Bronchial epithelial cell (primary cell): ENCODE results near the gene ALPK3. TPM values are rescaled to one million over a fixed set of nuclear protein-coding genes. Genes with fewer than 3 reads are reported as not detected.

Experiments
- DNase-seq: peaks from one replicate; pipeline ENCODE4 v3.0.0-alpha.2; 2010; ENCODE audit warnings: low read depth
- FAIRE-seq: peaks from 2 replicates; lab custom pipeline; 2011; peaks lifted over from hg19 to GRCh38; lab: Jason Lieb, UNC
- H3K27me3 ChIP-seq: 2 replicates; pipeline ENCODE4 v1.5.1; 2011; ENCODE audit warnings: low read length; ENCODE audit not compliant: control insufficient read depth, insufficient read depth
- H3K36me3 ChIP-seq: 2 replicates; pipeline ENCODE4 v1.5.1; 2011; ENCODE audit warnings: low read length; ENCODE audit not compliant: control insufficient read depth, insufficient read depth
- H3K4me3 ChIP-seq: 2 replicates; pipeline ENCODE4 v1.5.1; 2011; ENCODE audit warnings: mild to moderate bottlenecking, low read depth, low read length, control low read depth
- CTCF ChIP-seq: IDR thresholded peaks from 2 replicates; pipeline ENCODE4 v1.5.1; 2011; ENCODE audit warnings: mild to moderate bottlenecking, moderate library complexity, low read length, control low read depth, inconsistent platforms; ENCODE audit not compliant: insufficient read depth, severe bottlenecking
- total RNA-seq: library from RNA; depleted of rRNA; stranded (reverse); fragments of >200 nt; gene quantifications from 2 replicates; pipeline ENCODE4 v1.2.1, GENCODE V29; 2014

ALPK3 gene
- total RNA-seq, 1 donor from 2014 or later: 0.26 TPM

GRCh38 chr15:84892786-84893307, 75.7 kb downstream of the ALPK3 start:
- no peak for TF ChIP-seq CTCF
- no peaks in the 10 kb centered on the region for H3K36me3 ChIP-seq
- no peak overlapping the region for H3K4me3 ChIP-seq
- no peak for FAIRE-seq
- no peaks in the 10 kb centered on the region for H3K27me3 ChIP-seq
- DNase-seq: no peak

GRCh38 chr15:84893607-84894006, 76.5 kb downstream of the ALPK3 start:
- Histone ChIP-seq H3K4me3 (no peak overlapping the region), H3K27me3 (no peaks in the 10 kb centered on the region), H3K36me3 (no peaks in the 10 kb centered on the region)
- DNase-seq (no peak), FAIRE-seq (no peak)
- TF ChIP-seq CTCF: no peak

GRCh38 chr15:84894736-84895425, 77.7 kb downstream of the ALPK3 start:
- H3K36me3 ChIP-seq: no peaks in the 10 kb centered on the region
- no peak for FAIRE-seq
- no peaks in the 10 kb centered on the region for H3K27me3 ChIP-seq
- DNase-seq: no peak
- no peak for TF ChIP-seq CTCF
- H3K4me3 ChIP-seq: no peak overlapping the region

DNA sequence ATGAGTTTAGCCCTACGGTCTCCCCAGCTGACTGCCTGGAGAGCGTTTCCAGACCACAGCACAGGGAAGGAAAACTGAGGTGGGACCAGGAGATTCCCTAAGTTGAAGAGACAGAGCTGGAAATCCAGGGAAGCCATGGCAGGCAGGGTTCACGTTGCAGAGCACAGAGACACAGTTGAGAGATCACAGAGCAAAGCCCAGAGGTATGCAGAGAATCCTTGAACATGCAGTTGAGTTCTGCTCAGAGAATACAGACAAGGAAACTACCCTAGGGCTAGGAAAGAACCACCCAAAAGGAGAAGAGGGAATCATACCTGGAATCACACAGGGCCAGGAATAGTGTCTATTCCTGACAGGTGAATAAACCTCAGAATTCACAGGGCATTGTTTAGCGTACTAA, 81.6 kb downstream of the ALPK3 start:
- no peaks in the 10 kb centered on the region for H3K36me3 ChIP-seq
- H3K4me3 ChIP-seq: no peak overlapping the region
- H3K27me3 ChIP-seq: no peaks in the 10 kb centered on the region
- FAIRE-seq (no peak), DNase-seq (no peak)
- TF ChIP-seq CTCF: no peak

DNA sequence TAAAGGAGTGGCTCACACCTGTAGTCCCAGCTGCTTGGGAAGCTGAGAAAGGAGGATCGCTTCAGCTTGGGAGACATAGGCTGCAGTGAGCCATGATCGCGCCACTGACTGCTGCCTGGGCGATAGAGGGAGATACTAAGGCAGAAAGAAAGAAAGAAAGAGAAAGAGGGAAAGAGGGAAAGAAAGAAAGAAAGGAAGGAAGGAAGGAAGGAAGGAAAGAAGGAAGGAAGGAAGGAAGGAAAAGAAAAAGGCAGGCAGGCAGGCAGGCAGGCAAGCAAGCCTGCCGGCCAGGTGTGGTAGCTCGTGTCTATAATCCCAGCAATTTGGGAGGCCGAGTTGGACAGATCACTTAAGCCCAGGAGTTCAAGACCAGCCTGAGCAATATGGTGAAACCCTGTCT, 82.6 kb downstream of the ALPK3 start:
- no peaks in the 10 kb centered on the region for H3K36me3 ChIP-seq
- TF ChIP-seq CTCF: no peak
- FAIRE-seq (no peak), DNase-seq (no peak)
- no peaks in the 10 kb centered on the region for H3K27me3 ChIP-seq
- H3K4me3 ChIP-seq: no peak overlapping the region

GRCh38 chr15:84901540-84901939, 84.4 kb downstream of the ALPK3 start:
- no peak for FAIRE-seq
- TF ChIP-seq CTCF: no peak
- H3K27me3 ChIP-seq: no peaks in the 10 kb centered on the region
- no peak for DNase-seq
- H3K4me3 ChIP-seq: no peak overlapping the region
- H3K36me3 ChIP-seq: no peaks in the 10 kb centered on the region
